ENCODE results near the gene PCARE.

PCARE gene

GRCh38 chr2:29015701-29016470 lies 58.4 kb downstream of the PCARE start:
- Mint-ChIP-seq H3K27ac (peak overlapping the region; percentile 72), H3K4me1 (peaks cover 56% of the 10 kb centered on the region), H3K36me3 (no peaks in the 10 kb centered on the region), H3K27me3 (peaks cover 14% of the 10 kb centered on the region), H3K4me3 (no peak overlapping the region), H3K9me3 (no peaks in the 10 kb centered on the region)
- no peak for ATAC-seq

DNA sequence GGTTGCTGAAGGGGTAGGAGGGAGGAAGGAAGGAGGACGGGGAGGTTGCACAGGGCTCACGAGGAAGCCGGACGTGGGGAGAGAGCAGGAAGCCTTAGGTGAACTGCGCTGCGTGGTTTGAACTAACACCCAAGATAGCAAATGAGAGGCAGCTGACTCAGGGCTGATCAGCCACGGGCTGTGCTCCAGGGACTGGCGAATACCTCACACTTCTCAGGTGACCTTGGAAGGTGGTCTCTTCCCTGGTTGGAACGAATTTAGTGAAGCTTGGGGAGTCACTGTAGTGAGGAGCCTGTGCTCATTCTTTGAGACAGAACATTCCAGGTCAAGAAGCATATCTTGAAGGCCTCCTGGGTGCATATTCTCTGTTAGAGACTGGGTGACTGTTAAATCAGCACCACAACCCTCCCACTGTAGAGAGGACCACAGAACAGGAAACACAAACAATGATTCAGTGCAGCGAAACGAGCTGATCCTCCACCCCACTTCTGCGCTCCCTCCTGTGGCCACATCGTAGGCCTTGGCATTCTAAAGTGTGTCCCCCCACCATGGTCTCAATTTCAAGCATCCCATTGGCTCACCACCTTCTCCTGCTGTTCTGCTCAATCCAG lies 59.4 kb downstream of the PCARE start:
- Mint-ChIP-seq H3K4me3 (peak overlapping the region; percentile 13), H3K36me3 (no peaks in the 10 kb centered on the region)
- peak; percentile 66 for ATAC-seq

GRCh38 chr2:29014331-29014730 lies 60.0 kb downstream of the PCARE start:
- peaks cover 62% of the 10 kb centered on the region for H3K4me1 Mint-ChIP-seq
- peak overlapping the region; percentile 72 for H3K27ac Mint-ChIP-seq
- peaks cover 7% of the 10 kb centered on the region for H3K27me3 Mint-ChIP-seq
- no peaks in the 10 kb centered on the region for H3K9me3 Mint-ChIP-seq
- ATAC-seq = peak; percentile 9
- peak overlapping the region; percentile 13 for H3K4me3 Mint-ChIP-seq
- H3K36me3 Mint-ChIP-seq = no peaks in the 10 kb centered on the region

More for the DNA sequence above, 59.4 kb downstream of the PCARE start:
- Mint-ChIP-seq H3K4me1 (peaks cover 62% of the 10 kb centered on the region), H3K27ac (peak overlapping the region; percentile 72), H3K27me3 (peaks cover 11% of the 10 kb centered on the region), H3K9me3 (no peaks in the 10 kb centered on the region)

- ATAC-seq = no peak
- Mint-ChIP-seq H3K4me3 (no peak overlapping the region), H3K9me3 (no peaks in the 10 kb centered on the region)
These were observed 61.1 kb downstream of the PCARE start for GRCh38 chr2:29013057-29013780.

DNA sequence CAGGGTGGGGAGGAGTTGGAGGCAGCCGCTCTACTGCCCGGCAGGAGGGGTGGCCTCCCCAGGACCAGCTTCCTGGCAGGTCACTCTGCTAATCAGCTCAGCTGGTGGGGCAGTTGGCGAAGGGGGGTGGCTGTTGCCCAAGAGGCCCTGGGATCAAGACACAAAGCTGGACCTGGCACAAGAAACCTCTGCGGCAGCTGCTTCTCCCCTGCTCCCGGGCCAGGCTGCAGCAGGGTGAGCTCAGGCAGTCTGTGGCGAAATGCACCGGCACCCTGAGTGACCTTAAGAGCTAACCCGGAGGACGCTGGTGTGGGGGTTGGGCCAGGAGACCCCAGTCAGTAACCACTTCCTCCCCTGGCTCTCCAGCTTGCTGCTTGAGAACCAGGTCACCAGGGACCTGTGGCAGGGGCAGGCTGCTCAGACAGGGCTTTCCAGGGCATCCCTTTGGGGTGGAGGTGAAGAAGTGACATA lies 62.1 kb downstream of the PCARE start:
- peak overlapping the region; percentile 76 for H3K27ac Mint-ChIP-seq
- peak; percentile 75 for ATAC-seq
- H3K36me3 Mint-ChIP-seq = no peaks in the 10 kb centered on the region
- peak overlapping the region; percentile 51 for H3K4me3 Mint-ChIP-seq
- H3K4me1 Mint-ChIP-seq = peaks cover 62% of the 10 kb centered on the region
- peaks cover 7% of the 10 kb centered on the region for H3K27me3 Mint-ChIP-seq
- no peaks in the 10 kb centered on the region for H3K9me3 Mint-ChIP-seq

More at GRCh38 chr2:29013057-29013780, 61.1 kb downstream of the PCARE start:
- peaks cover 7% of the 10 kb centered on the region for H3K27me3 Mint-ChIP-seq
- peaks cover 62% of the 10 kb centered on the region for H3K4me1 Mint-ChIP-seq
- no peaks in the 10 kb centered on the region for H3K36me3 Mint-ChIP-seq
- H3K27ac Mint-ChIP-seq = no peak overlapping the region
